Neural cell (in vitro differentiated cells): ENCODE results near the gene ANP32E.

Experiments used
- EP300 ChIP-seq: fragments of 450-650 bp; conservative IDR thresholded peaks from 2 replicates; pipeline ENCODE4 v1.6.1; 2014; ENCODE audit warnings: antibody characterized with exemption, mild to moderate bottlenecking, moderate library complexity; ENCODE audit not compliant: poor library complexity, severe bottlenecking
- EZH2 ChIP-seq: fragments of 200-600, 300-800 bp; shearing (Covaris generic), sonication (generic); IDR thresholded peaks from 2 replicates; pipeline ENCODE4 v1.6.1; 2014; ENCODE audit warnings: antibody characterized with exemption, low read length, borderline replicate concordance, mild to moderate bottlenecking; ENCODE audit not compliant: insufficient read depth, poor library complexity, severe bottlenecking
- POLR2AphosphoS5 ChIP-seq: IDR thresholded peaks from 2 replicates; pipeline ENCODE4 v1.6.1; 2012
- RAD21 ChIP-seq: fragments of 450-650 bp; conservative IDR thresholded peaks from 2 replicates; pipeline ENCODE4 v1.6.1; 2014; ENCODE audit warnings: antibody characterized with exemption, mild to moderate bottlenecking, moderate library complexity
- REST ChIP-seq: IDR thresholded peaks from 2 replicates; pipeline ENCODE4 v1.6.1; 2012; ENCODE audit warnings: borderline replicate concordance
- SMC3 ChIP-seq: fragments of 450-650 bp; conservative IDR thresholded peaks from 2 replicates; pipeline ENCODE4 v1.6.1; 2014; ENCODE audit warnings: antibody characterized with exemption, mild to moderate bottlenecking, moderate library complexity; ENCODE audit not compliant: poor library complexity
- TF ChIP-seq, protein P1 (sequence below): fragments of 450-650 bp; IDR thresholded peaks from 2 replicates; pipeline ENCODE4 v1.5.1; 2014; ENCODE audit warnings: antibody characterized with exemption, mild to moderate bottlenecking, moderate library complexity; ENCODE audit not compliant: poor library complexity, severe bottlenecking

DNA sequence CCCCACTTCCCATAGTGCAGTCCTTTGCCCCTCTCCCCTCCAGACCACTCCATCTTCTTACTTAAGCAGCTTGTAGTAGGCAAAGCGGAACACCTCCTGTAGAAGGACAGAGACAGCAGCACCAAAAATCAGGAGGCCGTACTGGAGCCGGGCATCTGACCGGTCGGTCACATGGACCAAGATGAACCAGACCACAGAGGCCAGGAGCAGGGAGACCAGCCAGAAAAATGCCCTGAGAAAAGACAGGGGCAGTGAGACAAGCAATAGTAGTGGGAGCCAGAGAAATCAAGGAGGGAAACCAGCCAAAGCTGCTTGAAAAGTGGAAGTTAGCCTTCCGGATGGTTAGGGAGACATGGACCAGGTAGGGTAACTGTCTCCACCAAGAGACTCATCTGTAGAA is 32.0 kb upstream of the ANP32E start:
- TF ChIP-seq, protein P1, sequence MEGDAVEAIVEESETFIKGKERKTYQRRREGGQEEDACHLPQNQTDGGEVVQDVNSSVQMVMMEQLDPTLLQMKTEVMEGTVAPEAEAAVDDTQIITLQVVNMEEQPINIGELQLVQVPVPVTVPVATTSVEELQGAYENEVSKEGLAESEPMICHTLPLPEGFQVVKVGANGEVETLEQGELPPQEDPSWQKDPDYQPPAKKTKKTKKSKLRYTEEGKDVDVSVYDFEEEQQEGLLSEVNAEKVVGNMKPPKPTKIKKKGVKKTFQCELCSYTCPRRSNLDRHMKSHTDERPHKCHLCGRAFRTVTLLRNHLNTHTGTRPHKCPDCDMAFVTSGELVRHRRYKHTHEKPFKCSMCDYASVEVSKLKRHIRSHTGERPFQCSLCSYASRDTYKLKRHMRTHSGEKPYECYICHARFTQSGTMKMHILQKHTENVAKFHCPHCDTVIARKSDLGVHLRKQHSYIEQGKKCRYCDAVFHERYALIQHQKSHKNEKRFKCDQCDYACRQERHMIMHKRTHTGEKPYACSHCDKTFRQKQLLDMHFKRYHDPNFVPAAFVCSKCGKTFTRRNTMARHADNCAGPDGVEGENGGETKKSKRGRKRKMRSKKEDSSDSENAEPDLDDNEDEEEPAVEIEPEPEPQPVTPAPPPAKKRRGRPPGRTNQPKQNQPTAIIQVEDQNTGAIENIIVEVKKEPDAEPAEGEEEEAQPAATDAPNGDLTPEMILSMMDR = no peak
- no peak for TF ChIP-seq EP300
- TF ChIP-seq RAD21 = no peak
- TF ChIP-seq EZH2 = no peak
- no peak for TF ChIP-seq POLR2AphosphoS5
- TF ChIP-seq SMC3 = no peak
- no peak for TF ChIP-seq REST
